ENCODE measurements around the gene C2. TPM values are rescaled to one million over a fixed set of nuclear protein-coding genes. Genes with fewer than 3 reads are reported as not detected.

C2 gene
- polyA plus RNA-seq, result 1.2 TPM in 1 of 2 replicates, not detected in the other

GRCh38 chr6:31927242-31927862 is at the start of gene C2:
C2 (plus strand) TSS chr6:31927717; CDS start chr6:31927753, 36 bp downstream.

GRCh38 chr6:31878726-31879125 is 48.8 kb upstream of the C2 start, which contains the start of gene SLC44A4:
SLC44A4 (minus strand) TSS chr6:31878997; CDS start chr6:31878980, 17 bp downstream.

GRCh38 chr6:31897612-31898382 is 29.7 kb upstream of the C2 start, which contains the start of gene EHMT2:
EHMT2 (minus strand) TSS chr6:31897698; CDS start chr6:31897677, 21 bp downstream.

GRCh38 chr6:31901953-31902643 is 25.4 kb upstream of the C2 start, which contains the start of gene ZBTB12:
ZBTB12 (minus strand) TSS chr6:31902086; CDS start chr6:31901305, 781 bp downstream.

GRCh38 chr6:31945507-31946369 is 18.2 kb downstream of the C2 start, which contains the start of gene CFB:
CFB (plus strand) TSS chr6:31946095; CDS start chr6:31946222, 127 bp downstream.

GRCh38 chr6:31958741-31959739 is 31.5 kb downstream of the C2 start, which contains the start of the genes NELFE and SKIC2:
NELFE (minus strand) TSS chr6:31958971; CDS start chr6:31958446, 525 bp downstream.
SKIC2 (plus strand) TSS chr6:31959175; CDS start chr6:31959193, 18 bp downstream.

GRCh38 chr6:31971993-31972708 is 44.6 kb downstream of the C2 start, which contains the start of gene DXO:
DXO (minus strand) TSS chr6:31972138; CDS start chr6:31971675, 463 bp downstream.

GRCh38 chr6:31981744-31982143 is 54.2 kb downstream of the C2 start, which contains the start of gene C4A:
C4A (plus strand) TSS chr6:31982057; CDS start chr6:31982108, 51 bp downstream.

Other genes starting within 250 kb of the C2 start
- gene LY6G5C, start 246.7 kb upstream of the C2 start, polyA plus RNA-seq, result 0.29 and 2.4 TPM in 2 replicates
- 67.3 and 71.0 TPM in 2 replicates for gene ABHD16A, start 224.4 kb upstream of the C2 start, polyA plus RNA-seq
- not detected in 2 replicates for gene LY6G6F, start 220.9 kb upstream of the C2 start, polyA plus RNA-seq
- not detected in 2 replicates for gene LY6G6D, start 212.4 kb upstream of the C2 start, polyA plus RNA-seq
- not detected in 2 replicates for gene LY6G6C, start 206.0 kb upstream of the C2 start, polyA plus RNA-seq
- not detected in 2 replicates for gene MPIG6B, start 204.3 kb upstream of the C2 start, polyA plus RNA-seq
- gene DDAH2, start 198.4 kb upstream of the C2 start, polyA plus RNA-seq, result 2.6 and 7.7 TPM in 2 replicates
- gene CLIC1, start 191.2 kb upstream of the C2 start, polyA plus RNA-seq, result 1.2 and 1.3 TPM in 2 replicates
- gene MSH5, start 187.7 kb upstream of the C2 start, polyA plus RNA-seq, result not detected in 2 replicates
- not detected in 2 replicates for gene SAPCD1, start 165.1 kb upstream of the C2 start, polyA plus RNA-seq
- 3.1 TPM in 1 of 2 replicates, not detected in the other for gene VWA7, start 150.4 kb upstream of the C2 start, polyA plus RNA-seq
- gene VARS1, start 132.0 kb upstream of the C2 start, polyA plus RNA-seq, result 5.9 and 6.1 TPM in 2 replicates
- gene LSM2, start 120.8 kb upstream of the C2 start, polyA plus RNA-seq, result 26.3 and 31.0 TPM in 2 replicates
- gene HSPA1L, start 112.4 kb upstream of the C2 start, polyA plus RNA-seq, result 0.76 and 1.6 TPM in 2 replicates
- 3.4 and 5.1 TPM in 2 replicates for gene HSPA1A, start 112.2 kb upstream of the C2 start, polyA plus RNA-seq
- 0.20 and 1.7 TPM in 2 replicates for gene HSPA1B, start 100.0 kb upstream of the C2 start, polyA plus RNA-seq
- 15.2 and 16.1 TPM in 2 replicates for gene NEU1, start 64.9 kb upstream of the C2 start, polyA plus RNA-seq
- gene SLC44A4, start 48.7 kb upstream of the C2 start, polyA plus RNA-seq, result not detected in 2 replicates
- gene EHMT2, start 30.0 kb upstream of the C2 start, polyA plus RNA-seq, result 5.9 and 11.4 TPM in 2 replicates
- gene ZBTB12, start 25.6 kb upstream of the C2 start, polyA plus RNA-seq, result not detected in 2 replicates
- 0.34 TPM in 1 of 2 replicates, not detected in the other for gene CFB, start 18.4 kb downstream of the C2 start, polyA plus RNA-seq
- 18.1 and 30.7 TPM in 2 replicates for gene NELFE, start 31.3 kb downstream of the C2 start, polyA plus RNA-seq
- gene SKIC2, start 31.5 kb downstream of the C2 start, polyA plus RNA-seq, result 8.0 and 11.7 TPM in 2 replicates
- gene DXO, start 44.4 kb downstream of the C2 start, polyA plus RNA-seq, result 9.6 and 21.2 TPM in 2 replicates
- not detected in 2 replicates for gene C4A, start 54.3 kb downstream of the C2 start, polyA plus RNA-seq
- not detected in 2 replicates for gene C4B, start 87.1 kb downstream of the C2 start, polyA plus RNA-seq
- 0.20 TPM in 1 of 2 replicates, not detected in the other for gene CYP21A2, start 110.7 kb downstream of the C2 start, polyA plus RNA-seq
- gene TNXB, start 181.6 kb downstream of the C2 start, polyA plus RNA-seq, result not detected in 2 replicates
- gene ATF6B, start 200.5 kb downstream of the C2 start, polyA plus RNA-seq, result 3.4 and 9.6 TPM in 2 replicates
- gene FKBPL, start 202.6 kb downstream of the C2 start, polyA plus RNA-seq, result 0.77 and 1.8 TPM in 2 replicates
- 88.8 and 97.9 TPM in 2 replicates for gene PRRT1, start 224.2 kb downstream of the C2 start, polyA plus RNA-seq
- gene PPT2, start 226.4 kb downstream of the C2 start, polyA plus RNA-seq, result 16.8 and 18.7 TPM in 2 replicates
- 2.5 and 3.6 TPM in 2 replicates for gene EGFL8, start 236.9 kb downstream of the C2 start, polyA plus RNA-seq
- 18.3 and 18.5 TPM in 2 replicates for gene AGPAT1, start 248.4 kb downstream of the C2 start, polyA plus RNA-seq